HCT116 (cell line): Measurements from ENCODE around the gene HDHD3. TPM values are rescaled to one million over a fixed set of nuclear protein-coding genes. Genes with fewer than 3 reads are reported as not detected.

Source experiments
- ATAC-seq: fragments of 200-7000 bp; cut with Tn5 transposase; 2 replicates; pipeline ENCODE4 v1.9.1; 2020; ENCODE audit warnings: mild to moderate bottlenecking, moderate library complexity
- BruUV-seq: library from RNA; stranded (reverse); fragments of 400-500 nt; replicated peaks from 2 replicates; lab custom pipeline; 2021; lab: Mats Ljungman, UMichigan
- CTCF ChIA-PET: fragments of 300-600 bp; sonication (Branson Sonifier 250); formaldehyde crosslinking; loops from one replicate; lab custom pipeline; 2021; ENCODE audit warnings: antibody characterized with exemption; lab: Charles Lee
- POLR2A ChIA-PET: fragments of 300-600, 350-600 bp; sonication (Branson Sonifier 250); formaldehyde crosslinking; loops from one replicate; lab custom pipeline; 2021; ENCODE audit warnings: antibody characterized with exemption; lab: Charles Lee
- RAD21 ChIA-PET, 2 experiments: fragments of 300-600 bp; sonication (Branson Sonifier 250); formaldehyde crosslinking; loops; one replicate each; lab custom pipeline; 2023; ENCODE audit warnings: low total read pairs in 2 of 2; ENCODE audit not compliant: uncharacterized antibody in 2 of 2, unreplicated experiment in 2 of 2, low non-redundant PET in 1 of 2; lab: Charles Lee
- DNase-seq: peaks from one replicate; pipeline ENCODE4 v3.0.0-alpha.2; 2010; ENCODE audit warnings: low read depth, low spot score
- H2AFZ ChIP-seq: fragments of 200-600 bp; shearing (Covaris generic), sonication (generic); 2 replicates; pipeline ENCODE4 v1.6.1; 2017; ENCODE audit warnings: low read depth, mixed run types, mixed read lengths, antibody characterized with exemption, low read length; ENCODE audit not compliant: poor library complexity, severe bottlenecking
- H3K27ac ChIP-seq: 2 replicates; pipeline ENCODE4 v1.5.1; 2012; ENCODE audit warnings: low read depth, low read length
- H3K27me3 ChIP-seq: fragments of 200-600 bp; sonication (generic); 2 replicates; pipeline ENCODE4 v1.6.1; 2016; ENCODE audit warnings: mixed run types, low read length, mixed read lengths; ENCODE audit not compliant: insufficient read depth
- H3K36me3 ChIP-seq, 2 experiments: fragments of 200-500 bp in 1 of 2; fragments of 200-600 bp in 1 of 2; sonication (Bioruptor generic) in 1 of 2; sonication (generic) in 1 of 2; 2 replicates each; pipeline versions ENCODE4 v1.5.1 to v1.6.1; 2014 to 2016; ENCODE audit warnings: low read length in 2 of 2, inconsistent platforms in 1 of 2, mixed read lengths in 1 of 2, mixed run types in 1 of 2; ENCODE audit not compliant: insufficient read depth in 2 of 2, control insufficient read depth in 1 of 2
- H3K4me1 ChIP-seq, 2 experiments: fragments of 200-600 bp in 1 of 2; sonication (generic) in 1 of 2; 2 replicates each; pipeline versions ENCODE4 v1.5.1 to v1.6.1; 2012 to 2017; ENCODE audit warnings: low read length in 2 of 2, inconsistent platforms in 1 of 2, mild to moderate bottlenecking in 1 of 2, mixed read lengths in 1 of 2, mixed run types in 1 of 2, moderate library complexity in 1 of 2; ENCODE audit not compliant: insufficient read depth in 2 of 2, control insufficient read depth in 1 of 2
- H3K4me2 ChIP-seq: fragments of 200-600 bp; sonication (generic); 2 replicates; pipeline ENCODE4 v1.6.1; 2017; ENCODE audit warnings: mixed run types, low read length, mixed read lengths
- H3K4me3 ChIP-seq, 2 experiments: fragments of 200-600 bp in 1 of 2; sonication (generic) in 1 of 2; replicated peaks in 1 of 2; 2 replicates each; pipeline ENCODE4 v1.5.1; 2011 to 2016; ENCODE audit warnings: low read length in 2 of 2, control low read depth in 1 of 2, low read depth in 1 of 2, mild to moderate bottlenecking in 1 of 2, mixed read lengths in 1 of 2, mixed run types in 1 of 2
- H3K79me2 ChIP-seq: fragments of 200-600 bp; sonication (generic); 2 replicates; pipeline ENCODE4 v1.6.1; 2017; ENCODE audit warnings: mild to moderate bottlenecking, mixed run types, low read length, moderate library complexity, mixed read lengths; ENCODE audit not compliant: insufficient read depth
- H3K9ac ChIP-seq: fragments of 200-600 bp; sonication (generic); 2 replicates; pipeline ENCODE4 v1.6.1; 2016; ENCODE audit warnings: low read length, mixed read lengths
- H3K9me2 ChIP-seq: fragments of 200-600 bp; sonication (generic), shearing (Covaris generic); 2 replicates; pipeline ENCODE4 v1.6.1; 2017; ENCODE audit warnings: mixed run types, mild to moderate bottlenecking, moderate library complexity; ENCODE audit not compliant: insufficient read depth
- H3K9me3 ChIP-seq, 2 experiments: fragments of 200-500 bp in 1 of 2; fragments of 200-600 bp in 1 of 2; sonication (Bioruptor generic) in 1 of 2; sonication (generic) in 1 of 2; 2 replicates each; pipeline ENCODE4 v1.6.1; 2014 to 2017; ENCODE audit warnings: low read length in 2 of 2, mixed read lengths in 2 of 2, inconsistent platforms in 1 of 2, low read depth in 1 of 2, mild to moderate bottlenecking in 1 of 2, mixed run types in 1 of 2, moderate library complexity in 1 of 2; ENCODE audit not compliant: control insufficient read depth in 1 of 2, insufficient read depth in 1 of 2
- H4K20me1 ChIP-seq: fragments of 200-600 bp; sonication (generic), shearing (Covaris generic); 2 replicates; pipeline ENCODE4 v1.6.1; 2017; ENCODE audit warnings: mixed run types, mild to moderate bottlenecking, moderate library complexity; ENCODE audit not compliant: insufficient read depth
- CBX3 ChIP-seq: IDR thresholded peaks from 2 replicates; pipeline ENCODE4 v1.6.1; 2012; ENCODE audit warnings: low read depth
- EGR1 ChIP-seq: IDR thresholded peaks from 2 replicates; pipeline ENCODE4 v1.6.1; 2012; ENCODE audit warnings: low read depth
- ELF1 ChIP-seq: IDR thresholded peaks from 2 replicates; pipeline ENCODE4 v1.6.1; 2012; ENCODE audit warnings: low read depth, borderline replicate concordance
- POLR2A ChIP-seq: IDR thresholded peaks from 2 replicates; pipeline ENCODE4 v1.7.0; 2011; ENCODE audit warnings: borderline replicate concordance; ENCODE audit not compliant: insufficient read depth, insufficient read length; ENCODE audit errors: extremely low read depth
- POLR2AphosphoS5 ChIP-seq: IDR thresholded peaks from 2 replicates; pipeline ENCODE4 v1.6.1; 2011; ENCODE audit warnings: mild to moderate bottlenecking, low read depth, low read length, moderate library complexity
- TCF7L2 ChIP-seq: IDR thresholded peaks from 2 replicates; pipeline ENCODE4 v1.7.0; 2011; ENCODE audit warnings: borderline replicate concordance, inconsistent platforms; ENCODE audit not compliant: insufficient read depth, insufficient read length; ENCODE audit errors: extremely low read depth
- YY1 ChIP-seq: IDR thresholded peaks from 2 replicates; pipeline ENCODE4 v1.6.1; 2011; ENCODE audit warnings: low read length, low read depth, moderate library complexity, mild to moderate bottlenecking; ENCODE audit not compliant: insufficient replicate concordance; ENCODE audit errors: extremely low read depth
- ZNF274 ChIP-seq: fragments of 200-500 bp; sonication (Bioruptor generic); IDR thresholded peaks from 2 replicates; pipeline ENCODE4 v1.6.1; 2014; ENCODE audit warnings: mild to moderate bottlenecking, low read depth, low read length, inconsistent platforms
- intact Hi-C: fragments of 100-400 bp; cut with micrococcal nuclease; formaldehyde crosslinking; loops from 2 replicates; pipeline ENCODE4 v1.10.0; 2022
- total RNA-seq: library from RNA; stranded (reverse); gene quantifications from one replicate; pipeline ENCODE4 v1.2.1, GENCODE V29; 2021; ENCODE audit not compliant: unreplicated experiment
- TF ChIP-seq, protein P1 (sequence below): IDR thresholded peaks from 2 replicates; pipeline ENCODE4 v1.6.1; 2012; ENCODE audit warnings: low read depth
- TF ChIP-seq, protein P2 (sequence below): IDR thresholded peaks from 2 replicates; pipeline ENCODE4 v1.6.1; 2012
- TF ChIP-seq, protein P3 (sequence below), 3 experiments: fragments of 200-600 bp in 1 of 3; sonication (generic) in 1 of 3; IDR thresholded peaks in 2 of 3; conservative IDR thresholded peaks in 1 of 3; 2 replicates each; pipeline ENCODE4 v1.5.1; 2012 to 2017; ENCODE audit warnings: low read depth in 2 of 3, low read length in 2 of 3, antibody characterized with exemption in 1 of 3, borderline replicate concordance in 1 of 3, control low read depth in 1 of 3, mild to moderate bottlenecking in 1 of 3, mixed read lengths in 1 of 3, mixed run types in 1 of 3, moderate library complexity in 1 of 3; ENCODE audit not compliant: insufficient read depth in 1 of 3

HDHD3 gene
- total RNA-seq, 1 experiment from 2014 or later, result 21.8 TPM

DNA sequence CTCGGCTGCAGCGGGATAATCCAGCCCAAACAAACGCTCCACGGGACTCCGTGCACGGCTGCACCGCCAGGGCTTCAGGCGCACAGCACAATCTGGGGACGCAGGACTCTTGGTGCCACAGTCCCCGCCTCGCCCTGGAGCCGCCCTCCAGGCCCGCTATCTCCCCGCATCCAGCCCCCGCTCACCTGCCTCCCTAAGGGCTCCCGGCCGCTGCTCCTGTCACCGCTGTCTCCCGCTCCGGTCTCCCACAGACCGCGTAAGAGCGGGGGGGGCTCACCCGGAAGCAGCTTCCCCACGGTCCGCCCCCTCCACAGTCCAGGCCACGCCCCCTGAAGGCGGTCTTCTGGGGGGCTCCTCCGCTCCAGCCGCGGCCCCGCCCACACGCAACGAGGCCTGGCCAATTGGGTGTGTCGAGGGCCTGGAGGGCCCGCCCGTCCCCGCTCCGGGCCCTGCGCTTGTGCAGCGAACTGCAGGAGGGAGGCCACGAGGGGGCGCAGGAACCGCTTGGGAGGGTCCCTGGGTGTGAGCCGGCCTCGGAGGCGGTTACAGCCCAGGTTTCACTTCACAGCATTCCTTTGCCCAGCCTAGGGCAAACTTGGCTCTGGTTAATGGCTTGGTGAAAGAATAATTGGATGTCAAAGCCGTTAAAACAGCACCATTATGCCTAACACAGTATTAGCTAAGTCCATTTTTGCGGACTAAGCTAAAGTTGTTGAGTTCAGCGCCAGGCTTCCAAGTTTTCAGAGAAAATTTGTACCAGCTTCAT is 24.4 kb upstream of the HDHD3 start, which contains the start of gene ALAD:
ALAD (minus strand) TSS at position 258 of the 766 bp plus-strand sequence. CDS start 7,725 bp downstream, outside the sequence.
- Histone ChIP-seq H3K4me1 (peaks cover 8 to 12% of the 10 kb centered on the region in 2 experiments), H3K27ac (peak within 1 kb of the TSS; percentile 40), H3K4me2 (peak within 1 kb of the TSS; percentile 75), H3K9ac (peak within 1 kb of the TSS; percentile 66), H3K9me2 (no peaks in the 10 kb centered on the region), H3K36me3 (no peaks in the 10 kb centered on the region), H2AFZ (peak within 1 kb of the TSS; percentile 91), H3K79me2 (no peaks in the 10 kb centered on the region), H3K9me3 (no peaks in the 10 kb centered on the region), H3K27me3 (no peaks in the 10 kb centered on the region), H4K20me1 (no peaks in the 10 kb centered on the region), H3K4me3 (peak within 1 kb of the TSS; percentile 76 to 86)
- ChIA-PET CTCF (interaction anchor here (0.5 to 2.6 kb wide), 12 partner anchors 9 to 257 kb away, joined by 3 to 19 read pairs (median 3); partner anchors contain the start of genes C9orf43, CDC26, POLE3 and PRPF4), RAD21 (interaction anchor here (0.6 to 1.5 kb wide), 3 partner anchors 9 to 257 kb away, joined by 3 to 8 read pairs (median 5); partner anchors contain the start of genes C9orf43 (in 1 of the 2), CDC26 (in 1 of the 2), POLE3 (in 1 of the 2) and PRPF4 (in 1 of the 2)), POLR2A (interaction anchor here (0.7 to 1.5 kb wide), 2 partner anchors 9 to 14 kb away, joined by 3 to 13 read pairs; partner anchors contain the start of genes C9orf43 and POLE3)
- intact Hi-C loops, result loop anchor here (1.0 kb wide), 1 partner anchor 257 kb away; no protein-coding TSS in a partner anchor
- BruUV-seq, result no TSS peak
- peak; percentile 94 for DNase-seq
- TF ChIP-seq, protein P1, sequence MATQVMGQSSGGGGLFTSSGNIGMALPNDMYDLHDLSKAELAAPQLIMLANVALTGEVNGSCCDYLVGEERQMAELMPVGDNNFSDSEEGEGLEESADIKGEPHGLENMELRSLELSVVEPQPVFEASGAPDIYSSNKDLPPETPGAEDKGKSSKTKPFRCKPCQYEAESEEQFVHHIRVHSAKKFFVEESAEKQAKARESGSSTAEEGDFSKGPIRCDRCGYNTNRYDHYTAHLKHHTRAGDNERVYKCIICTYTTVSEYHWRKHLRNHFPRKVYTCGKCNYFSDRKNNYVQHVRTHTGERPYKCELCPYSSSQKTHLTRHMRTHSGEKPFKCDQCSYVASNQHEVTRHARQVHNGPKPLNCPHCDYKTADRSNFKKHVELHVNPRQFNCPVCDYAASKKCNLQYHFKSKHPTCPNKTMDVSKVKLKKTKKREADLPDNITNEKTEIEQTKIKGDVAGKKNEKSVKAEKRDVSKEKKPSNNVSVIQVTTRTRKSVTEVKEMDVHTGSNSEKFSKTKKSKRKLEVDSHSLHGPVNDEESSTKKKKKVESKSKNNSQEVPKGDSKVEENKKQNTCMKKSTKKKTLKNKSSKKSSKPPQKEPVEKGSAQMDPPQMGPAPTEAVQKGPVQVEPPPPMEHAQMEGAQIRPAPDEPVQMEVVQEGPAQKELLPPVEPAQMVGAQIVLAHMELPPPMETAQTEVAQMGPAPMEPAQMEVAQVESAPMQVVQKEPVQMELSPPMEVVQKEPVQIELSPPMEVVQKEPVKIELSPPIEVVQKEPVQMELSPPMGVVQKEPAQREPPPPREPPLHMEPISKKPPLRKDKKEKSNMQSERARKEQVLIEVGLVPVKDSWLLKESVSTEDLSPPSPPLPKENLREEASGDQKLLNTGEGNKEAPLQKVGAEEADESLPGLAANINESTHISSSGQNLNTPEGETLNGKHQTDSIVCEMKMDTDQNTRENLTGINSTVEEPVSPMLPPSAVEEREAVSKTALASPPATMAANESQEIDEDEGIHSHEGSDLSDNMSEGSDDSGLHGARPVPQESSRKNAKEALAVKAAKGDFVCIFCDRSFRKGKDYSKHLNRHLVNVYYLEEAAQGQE, result no peak
- TF ChIP-seq, protein P2, sequence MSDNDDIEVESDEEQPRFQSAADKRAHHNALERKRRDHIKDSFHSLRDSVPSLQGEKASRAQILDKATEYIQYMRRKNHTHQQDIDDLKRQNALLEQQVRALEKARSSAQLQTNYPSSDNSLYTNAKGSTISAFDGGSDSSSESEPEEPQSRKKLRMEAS, result no peak
- TF ChIP-seq CBX3, result no peak
- TF ChIP-seq TCF7L2, result no peak
- peak; percentile 41 for TF ChIP-seq POLR2A
- TF ChIP-seq, protein P3, sequence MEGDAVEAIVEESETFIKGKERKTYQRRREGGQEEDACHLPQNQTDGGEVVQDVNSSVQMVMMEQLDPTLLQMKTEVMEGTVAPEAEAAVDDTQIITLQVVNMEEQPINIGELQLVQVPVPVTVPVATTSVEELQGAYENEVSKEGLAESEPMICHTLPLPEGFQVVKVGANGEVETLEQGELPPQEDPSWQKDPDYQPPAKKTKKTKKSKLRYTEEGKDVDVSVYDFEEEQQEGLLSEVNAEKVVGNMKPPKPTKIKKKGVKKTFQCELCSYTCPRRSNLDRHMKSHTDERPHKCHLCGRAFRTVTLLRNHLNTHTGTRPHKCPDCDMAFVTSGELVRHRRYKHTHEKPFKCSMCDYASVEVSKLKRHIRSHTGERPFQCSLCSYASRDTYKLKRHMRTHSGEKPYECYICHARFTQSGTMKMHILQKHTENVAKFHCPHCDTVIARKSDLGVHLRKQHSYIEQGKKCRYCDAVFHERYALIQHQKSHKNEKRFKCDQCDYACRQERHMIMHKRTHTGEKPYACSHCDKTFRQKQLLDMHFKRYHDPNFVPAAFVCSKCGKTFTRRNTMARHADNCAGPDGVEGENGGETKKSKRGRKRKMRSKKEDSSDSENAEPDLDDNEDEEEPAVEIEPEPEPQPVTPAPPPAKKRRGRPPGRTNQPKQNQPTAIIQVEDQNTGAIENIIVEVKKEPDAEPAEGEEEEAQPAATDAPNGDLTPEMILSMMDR (IDR thresholded peaks at IDR 0.05 in 2 of 3, conservative IDR thresholded peaks at IDR 0.05 in 1 of 3; ENCODE audit: borderline replicate concordance in 1 of 3, insufficient read depth in 1 of 3, low read depth in 2 of 3, low read length in 2 of 3), result peak in 2 of 3 experiments; percentile 88 to 96; a peak in 4 of 6 replicates
- TF ChIP-seq POLR2AphosphoS5, result peak; percentile 77
- TF ChIP-seq EGR1, result no peak
- no peak for TF ChIP-seq ZNF274
- no peak for TF ChIP-seq ELF1
- TF ChIP-seq YY1, result peak; percentile 71
- ATAC-seq, result peak; percentile 96
